ENCODE data around the gene MMP7.

DNA sequence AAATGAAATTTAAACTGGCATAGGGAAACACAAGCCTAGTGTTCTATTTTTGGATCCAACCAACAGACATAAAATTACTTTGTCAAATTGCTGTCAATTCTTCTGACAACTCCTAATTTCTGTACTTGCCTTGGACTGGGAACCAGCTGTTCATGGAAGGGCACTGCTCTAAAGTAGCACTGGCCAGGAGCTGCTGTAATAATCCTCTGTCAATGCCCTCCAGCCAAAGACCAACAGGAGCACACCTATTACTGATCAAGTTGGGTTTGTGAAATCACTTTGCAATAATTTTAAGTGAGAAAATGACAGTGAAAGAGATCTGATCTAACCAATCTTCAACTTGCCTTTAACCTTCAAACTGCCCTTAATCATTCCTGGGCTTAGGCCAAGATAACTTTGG is 59.1 kb downstream of the MMP7 start:
- TF ChIP-seq, protein P1, sequence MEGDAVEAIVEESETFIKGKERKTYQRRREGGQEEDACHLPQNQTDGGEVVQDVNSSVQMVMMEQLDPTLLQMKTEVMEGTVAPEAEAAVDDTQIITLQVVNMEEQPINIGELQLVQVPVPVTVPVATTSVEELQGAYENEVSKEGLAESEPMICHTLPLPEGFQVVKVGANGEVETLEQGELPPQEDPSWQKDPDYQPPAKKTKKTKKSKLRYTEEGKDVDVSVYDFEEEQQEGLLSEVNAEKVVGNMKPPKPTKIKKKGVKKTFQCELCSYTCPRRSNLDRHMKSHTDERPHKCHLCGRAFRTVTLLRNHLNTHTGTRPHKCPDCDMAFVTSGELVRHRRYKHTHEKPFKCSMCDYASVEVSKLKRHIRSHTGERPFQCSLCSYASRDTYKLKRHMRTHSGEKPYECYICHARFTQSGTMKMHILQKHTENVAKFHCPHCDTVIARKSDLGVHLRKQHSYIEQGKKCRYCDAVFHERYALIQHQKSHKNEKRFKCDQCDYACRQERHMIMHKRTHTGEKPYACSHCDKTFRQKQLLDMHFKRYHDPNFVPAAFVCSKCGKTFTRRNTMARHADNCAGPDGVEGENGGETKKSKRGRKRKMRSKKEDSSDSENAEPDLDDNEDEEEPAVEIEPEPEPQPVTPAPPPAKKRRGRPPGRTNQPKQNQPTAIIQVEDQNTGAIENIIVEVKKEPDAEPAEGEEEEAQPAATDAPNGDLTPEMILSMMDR (IDR thresholded peaks at IDR 0.05), result no peak
- no peak for TF ChIP-seq POLR2A (IDR thresholded peaks at IDR 0.05)
- TF ChIP-seq POLR2AphosphoS5 (IDR thresholded peaks at IDR 0.05), result no peak
- no peak for TF ChIP-seq EP300 (IDR thresholded peaks at IDR 0.05)
